Naive thymus-derived CD4-positive, alpha-beta T cell (primary cell): Measurements from ENCODE around the gene DAGLA. TPM values are rescaled to one million over a fixed set of nuclear protein-coding genes. Genes with fewer than 3 reads are reported as not detected.

ENCODE experiments used
- ATAC-seq: fragments of 150-1000 bp; cut with Tn5 transposase; 2 replicates; pipeline ENCODE4 v1.10.0; 2021; ENCODE audit warnings: mild to moderate bottlenecking, moderate library complexity
- CTCF ChIA-PET: fragments of 350-600 bp; sonication (Branson Sonifier 250); formaldehyde crosslinking; loops from one replicate; lab custom pipeline; 2021; ENCODE audit warnings: antibody characterized with exemption; lab: Charles Lee
- POLR2A ChIA-PET: fragments of 350-600 bp; sonication (Branson Sonifier 250); formaldehyde crosslinking; loops from one replicate; lab custom pipeline; 2021; ENCODE audit warnings: antibody characterized with exemption, inconsistent platforms; lab: Charles Lee
- DNase-seq, 9 donors: peaks; one replicate each; pipeline versions ENCODE4 v3.0.0 to v3.0.0-alpha.2; 2020 to 2022; ENCODE audit warnings: mixed read lengths in 1 of 9
- H3K27ac ChIP-seq: one replicate; pipeline ENCODE4 v1.7.0; 2013; ENCODE audit warnings: mild to moderate bottlenecking, low read depth, low read length, moderate library complexity
- H3K27me3 ChIP-seq, 2 donors: one replicate each; pipeline ENCODE4 v1.7.0; 2013; ENCODE audit warnings: low read length in 2 of 2, mild to moderate bottlenecking in 2 of 2, moderate library complexity in 2 of 2; ENCODE audit not compliant: control insufficient read depth in 2 of 2, insufficient read depth in 2 of 2
- H3K36me3 ChIP-seq, 3 experiments: 1 replicate in 2 of 3; 2 replicates in 1 of 3; pipeline ENCODE4 v1.7.0; 2013; ENCODE audit warnings: low read length in 3 of 3, mild to moderate bottlenecking in 3 of 3, moderate library complexity in 1 of 3; ENCODE audit not compliant: insufficient read depth in 3 of 3, control insufficient read depth in 2 of 3
- H3K4me1 ChIP-seq, 2 donors: one replicate each; pipeline ENCODE4 v1.7.0; 2013; ENCODE audit warnings: low read length in 2 of 2, mild to moderate bottlenecking in 2 of 2, moderate library complexity in 1 of 2; ENCODE audit not compliant: control insufficient read depth in 2 of 2, insufficient read depth in 2 of 2
- H3K4me3 ChIP-seq: 2 replicates; pipeline ENCODE4 v1.7.0; 2013; ENCODE audit warnings: mild to moderate bottlenecking, low read length
- H3K9me3 ChIP-seq, 3 experiments: 1 replicate in 2 of 3; 2 replicates in 1 of 3; pipeline ENCODE4 v1.7.0; 2013; ENCODE audit warnings: low read length in 3 of 3; ENCODE audit not compliant: control insufficient read depth in 2 of 3
- H3K27ac Mint-ChIP-seq, 9 donors: one replicate each; pipeline ENCODE4 v1.8.0; 2020 to 2022; ENCODE audit warnings: mixed read lengths in 9 of 9, mild to moderate bottlenecking in 8 of 9, moderate library complexity in 5 of 9, inconsistent platforms in 2 of 9
- H3K27me3 Mint-ChIP-seq, 5 donors: one replicate each; pipeline ENCODE4 v1.8.0; 2021 to 2022; ENCODE audit warnings: mixed read lengths in 5 of 5, mild to moderate bottlenecking in 1 of 5
- H3K36me3 Mint-ChIP-seq, 5 donors: one replicate each; pipeline ENCODE4 v1.8.0; 2020 to 2022; ENCODE audit warnings: mixed read lengths in 5 of 5, mild to moderate bottlenecking in 3 of 5, inconsistent platforms in 1 of 5
- H3K4me1 Mint-ChIP-seq, 7 donors: one replicate each; pipeline ENCODE4 v1.8.0; 2020 to 2022; ENCODE audit warnings: mixed read lengths in 7 of 7, mild to moderate bottlenecking in 3 of 7, inconsistent platforms in 1 of 7
- H3K4me3 Mint-ChIP-seq, 10 donors: one replicate each; pipeline ENCODE4 v1.8.0; 2020 to 2022; ENCODE audit warnings: mild to moderate bottlenecking in 10 of 10, mixed read lengths in 10 of 10, moderate library complexity in 6 of 10, inconsistent platforms in 2 of 10
- H3K9me3 Mint-ChIP-seq, 11 donors: one replicate each; pipeline ENCODE4 v1.8.0; 2020 to 2022; ENCODE audit warnings: mixed read lengths in 11 of 11, mild to moderate bottlenecking in 4 of 11, inconsistent platforms in 1 of 11, moderate library complexity in 1 of 11
- intact Hi-C, 2 donors: fragments of 100-400 bp; cut with micrococcal nuclease; formaldehyde crosslinking; loops; one replicate each; pipeline ENCODE4 v1.15.1; 2023
- polyA plus RNA-seq, 2 donors: library from polyadenylated mRNA; unstranded; fragments of 300-500 nt; fragmentation: Illumina TruSeq; gene quantifications; one replicate each; pipeline ENCODE4 v1.2.3, GENCODE V29; 2021
- total RNA-seq, 6 experiments: library from RNA in 5 of 6; stranded (reverse) in 5 of 6; gene quantifications; 1 replicate in 5 of 6; 2 replicates in 1 of 6; pipeline ENCODE4 v1.2.3 and lab custom pipeline; 2021 to 2026

DAGLA gene
- total and polyA plus RNA-seq, 7 experiments from 2014 or later = 0.15 to 2.1 (median 0.26) TPM

DNA sequence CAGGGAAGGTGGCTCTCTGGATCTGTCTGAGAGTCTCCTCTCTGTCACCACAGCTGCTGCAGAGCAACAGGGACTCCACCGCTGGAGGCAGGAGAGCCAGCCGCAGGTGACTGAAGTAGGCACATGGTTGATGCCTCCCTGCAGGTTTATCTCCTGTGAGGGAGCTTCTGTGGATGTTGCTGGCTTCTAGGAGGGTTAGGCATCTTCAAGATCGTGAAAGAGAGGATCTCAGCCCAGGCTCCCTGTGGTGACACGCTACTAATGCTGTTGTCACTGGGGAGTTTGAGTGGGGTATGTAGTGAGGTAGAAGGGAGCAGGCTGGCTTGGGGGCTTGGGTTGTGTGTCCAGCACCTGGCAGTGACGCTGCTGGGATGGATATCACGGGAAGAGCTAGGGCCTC is 34.1 kb downstream of the DAGLA start:
- no peak overlapping the region for H3K27ac ChIP-seq
- ChIA-PET POLR2A (no interaction called here), CTCF (interaction anchor here (0.6 to 0.7 kb wide), 2 partner anchors 23 to 41 kb away, joined by 3 to 4 read pairs; no protein-coding TSS in a partner anchor)
- H3K27me3 ChIP-seq = no peaks in the 10 kb centered on the region
- intact Hi-C loops = no loop called here
- no peak overlapping the region for H3K4me3 ChIP-seq
- Mint-ChIP-seq H3K4me3 (no peak overlapping the region), H3K27ac (no peak overlapping the region), H3K9me3 (no peaks in the 10 kb centered on the region), H3K27me3 (peaks cover 0 to 6% (median 0%) of the 10 kb centered on the region in 5 donors), H3K36me3 (no peaks in the 10 kb centered on the region), H3K4me1 (peaks cover 0 to 8% (median 0%) of the 10 kb centered on the region in 7 donors)
- no peaks in the 10 kb centered on the region for H3K9me3 ChIP-seq
- DNase-seq (no peak), ATAC-seq (no peak)
- no peaks in the 10 kb centered on the region for H3K36me3 ChIP-seq
- H3K4me1 ChIP-seq = no peaks in the 10 kb centered on the region

- ChIA-PET CTCF (interaction anchor here (0.6 kb wide), 1 partner anchor 42 kb away, joined by 4 read pairs; no protein-coding TSS in a partner anchor), POLR2A (no interaction called here)
- H3K4me3 ChIP-seq = no peak overlapping the region
- DNase-seq (no peak), ATAC-seq (no peak)
- peaks cover 0 to 8% (median 0%) of the 10 kb centered on the region in 7 donors for H3K4me1 Mint-ChIP-seq
- intact Hi-C loops = no loop called here
- H3K4me1 ChIP-seq = no peaks in the 10 kb centered on the region
- no peak overlapping the region for H3K27ac Mint-ChIP-seq
- H3K36me3 ChIP-seq = no peaks in the 10 kb centered on the region
- no peak overlapping the region for H3K4me3 Mint-ChIP-seq
- no peaks in the 10 kb centered on the region for H3K36me3 Mint-ChIP-seq
- H3K27me3 ChIP-seq = no peaks in the 10 kb centered on the region
- peaks cover 0 to 6% (median 0%) of the 10 kb centered on the region in 5 donors for H3K27me3 Mint-ChIP-seq
- no peak overlapping the region for H3K27ac ChIP-seq
- H3K9me3 ChIP-seq = no peaks in the 10 kb centered on the region
- no peaks in the 10 kb centered on the region for H3K9me3 Mint-ChIP-seq
Observed at GRCh38 chr11:61714916-61715315, 34.7 kb downstream of the DAGLA start.

DNA sequence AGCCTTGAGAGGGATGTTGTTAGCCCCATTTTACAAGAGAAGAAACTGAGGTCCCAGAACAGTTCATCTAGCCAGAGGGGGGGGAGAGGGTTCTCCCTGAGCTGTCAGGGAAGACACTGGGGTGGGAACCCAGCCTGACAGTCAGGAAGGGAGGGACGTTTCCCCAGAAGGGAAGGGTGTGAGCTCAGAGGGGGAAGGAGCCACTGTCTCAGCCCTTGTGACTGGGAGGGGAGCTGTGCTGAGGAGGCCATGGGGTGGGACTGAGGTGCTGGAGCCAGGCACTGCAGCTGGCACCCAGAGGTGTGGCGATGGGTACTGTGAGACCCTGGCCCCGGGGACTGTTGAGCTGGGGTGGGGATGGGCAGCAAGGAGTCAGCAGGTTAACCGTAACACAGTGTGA is 35.7 kb downstream of the DAGLA start:
- H3K27me3 ChIP-seq = no peaks in the 10 kb centered on the region
- H3K36me3 ChIP-seq = no peaks in the 10 kb centered on the region
- H3K4me3 ChIP-seq = no peak overlapping the region
- CTCF ChIA-PET = interaction anchor here (1.1 to 1.2 kb wide), 2 partner anchors 17 to 32 kb away, joined by 3 read pairs; no protein-coding TSS in a partner anchor
- H3K4me1 ChIP-seq = no peaks in the 10 kb centered on the region
- Mint-ChIP-seq H3K27ac (no peak overlapping the region), H3K4me3 (no peak overlapping the region), H3K4me1 (peaks cover 0 to 8% (median 0%) of the 10 kb centered on the region in 7 donors), H3K36me3 (no peaks in the 10 kb centered on the region), H3K9me3 (no peaks in the 10 kb centered on the region), H3K27me3 (peaks cover 0 to 6% (median 0%) of the 10 kb centered on the region in 5 donors)
- intact Hi-C loops = no loop called here
- no peaks in the 10 kb centered on the region for H3K9me3 ChIP-seq
- POLR2A ChIA-PET = no interaction called here
- H3K27ac ChIP-seq = no peak overlapping the region
- peak; percentile 47 for ATAC-seq
- no peak for DNase-seq

DNA sequence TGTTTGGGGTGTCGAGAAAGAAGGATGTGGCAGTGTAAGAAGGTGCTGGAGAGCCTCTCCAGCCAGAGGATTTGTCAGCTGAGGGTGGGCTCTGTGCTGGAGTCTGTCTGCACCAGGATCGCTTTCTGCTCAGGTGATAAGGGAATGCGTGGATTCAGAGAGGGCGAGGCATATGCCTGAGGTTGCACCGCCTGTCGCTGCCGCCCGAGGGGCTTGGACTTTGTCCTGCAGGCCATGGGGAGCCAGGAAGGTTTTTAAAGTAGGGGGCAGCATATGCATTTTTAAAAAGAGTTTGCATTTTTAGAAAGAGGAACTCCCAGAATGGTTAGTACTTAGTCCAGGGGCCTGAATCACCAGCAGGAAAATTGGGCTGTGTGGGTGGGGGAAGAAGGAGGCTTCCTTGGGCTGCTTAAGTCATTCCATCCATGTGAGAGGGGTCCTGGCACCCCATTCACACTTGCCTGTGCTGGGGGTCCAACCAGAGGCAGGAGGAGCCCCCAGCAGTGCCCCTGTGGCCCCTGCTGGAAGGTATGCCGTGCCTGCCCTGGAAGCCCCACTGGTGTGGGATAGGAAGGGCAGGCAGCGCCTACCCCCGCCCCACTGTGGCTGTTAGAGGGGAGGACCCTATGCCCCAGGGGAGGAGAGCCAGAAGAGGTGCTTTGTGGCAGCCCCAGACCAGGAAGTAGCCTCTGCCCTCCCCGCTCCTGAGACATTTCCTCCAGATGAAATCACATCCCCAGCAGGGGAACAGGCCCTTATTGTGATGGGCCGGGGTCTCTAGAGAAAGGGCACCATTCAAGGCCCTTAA is 36.5 kb downstream of the DAGLA start:
- no peak for ATAC-seq
- ChIA-PET CTCF (interaction anchor here (1.1 to 1.2 kb wide), 2 partner anchors 16 to 33 kb away, joined by 3 read pairs; no protein-coding TSS in a partner anchor), POLR2A (no interaction called here)
- Histone ChIP-seq H3K27me3 (no peaks in the 10 kb centered on the region), H3K27ac (no peak overlapping the region), H3K36me3 (no peaks in the 10 kb centered on the region), H3K9me3 (no peaks in the 10 kb centered on the region), H3K4me1 (no peaks in the 10 kb centered on the region), H3K4me3 (no peak overlapping the region)
- Mint-ChIP-seq H3K4me3 (no peak overlapping the region), H3K27me3 (peaks cover 0 to 6% (median 0%) of the 10 kb centered on the region in 5 donors), H3K36me3 (no peaks in the 10 kb centered on the region), H3K4me1 (peaks cover 0 to 8% (median 0%) of the 10 kb centered on the region in 7 donors), H3K27ac (no peak overlapping the region), H3K9me3 (no peaks in the 10 kb centered on the region)
- intact Hi-C loops = no loop called here
- no peak for DNase-seq

DNA sequence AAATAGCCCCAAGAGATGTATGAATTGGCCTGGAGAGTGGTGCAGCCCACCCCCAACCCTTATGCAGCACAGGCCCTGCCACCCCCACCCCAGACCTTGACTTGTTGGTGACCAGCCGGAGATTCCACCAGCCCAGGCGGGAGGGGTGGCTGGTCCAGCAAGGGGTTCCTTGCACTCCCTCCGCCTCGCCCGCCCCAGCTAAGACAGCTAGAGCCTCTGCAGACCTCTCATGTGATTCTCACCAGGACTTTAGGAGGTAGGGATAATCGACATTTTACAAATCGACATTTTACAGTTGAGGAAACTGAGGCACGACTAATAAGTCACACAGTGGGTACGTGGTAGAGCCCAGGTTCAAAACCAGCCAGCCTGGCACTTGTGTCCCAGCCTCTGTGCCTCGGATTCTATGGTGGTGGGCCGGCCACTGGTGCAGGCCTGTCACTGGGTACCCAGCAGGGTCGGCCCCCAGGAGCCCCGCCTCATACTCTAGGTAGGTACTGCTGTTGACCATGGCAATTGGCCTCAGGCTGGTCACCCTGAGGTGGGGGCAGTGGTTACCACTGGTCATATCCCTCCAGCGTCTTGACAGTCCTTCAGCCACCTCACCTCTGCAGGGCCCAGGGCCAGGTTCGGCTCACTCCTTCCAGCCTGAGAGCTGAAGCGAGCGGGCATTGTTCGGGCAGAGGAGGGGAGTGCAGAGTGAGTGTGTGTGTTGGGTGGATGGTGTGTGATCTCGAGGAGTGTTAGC is 37.3 kb downstream of the DAGLA start:
- H3K4me1 ChIP-seq = no peaks in the 10 kb centered on the region
- no peak overlapping the region for H3K27ac ChIP-seq
- no peaks in the 10 kb centered on the region for H3K27me3 ChIP-seq
- Mint-ChIP-seq H3K4me3 (no peak overlapping the region), H3K9me3 (peaks cover 0 to 1% (median 0%) of the 10 kb centered on the region in 11 donors), H3K4me1 (peaks cover 0 to 8% (median 0%) of the 10 kb centered on the region in 7 donors), H3K36me3 (no peaks in the 10 kb centered on the region), H3K27me3 (peaks cover 0 to 6% (median 0%) of the 10 kb centered on the region in 5 donors), H3K27ac (no peak overlapping the region)
- H3K36me3 ChIP-seq = no peaks in the 10 kb centered on the region
- intact Hi-C loops = no loop called here
- H3K9me3 ChIP-seq = no peaks in the 10 kb centered on the region
- DNase-seq (no peak), ATAC-seq (no peak)
- H3K4me3 ChIP-seq = no peak overlapping the region
- ChIA-PET POLR2A (no interaction called here), CTCF (no interaction called here)

DNA sequence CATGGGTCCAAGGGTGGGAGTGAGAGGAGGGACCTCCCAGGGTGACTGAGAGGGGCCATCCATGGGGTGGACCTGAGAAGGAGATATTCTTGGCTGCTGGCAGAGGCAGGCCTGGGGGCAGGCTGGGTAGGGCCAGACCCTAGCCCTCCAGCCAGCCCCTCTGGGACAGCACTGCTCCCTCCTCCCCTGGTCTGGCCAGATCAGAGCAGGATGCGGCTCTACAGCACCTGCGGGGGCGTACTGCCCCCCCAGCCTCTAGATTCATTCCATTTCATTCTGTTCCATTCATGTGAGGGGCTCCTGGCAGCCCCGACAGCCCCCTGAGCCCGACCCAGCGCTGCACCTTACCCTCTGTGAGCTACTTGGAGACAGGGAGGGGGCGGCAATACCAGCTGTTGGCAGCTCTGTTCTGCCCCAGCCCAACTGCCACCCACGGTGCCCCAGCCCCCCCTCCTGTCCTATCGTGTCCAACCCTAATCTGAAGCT is 37.9 kb downstream of the DAGLA start:
- no peak for ATAC-seq
- peaks cover 0 to 6% (median 0%) of the 10 kb centered on the region in 5 donors for H3K27me3 Mint-ChIP-seq
- intact Hi-C loops = no loop called here
- no peak for DNase-seq
- peaks cover 0 to 1% (median 0%) of the 10 kb centered on the region in 11 donors for H3K9me3 Mint-ChIP-seq
- no peak overlapping the region for H3K4me3 Mint-ChIP-seq
- Histone ChIP-seq H3K27ac (no peak overlapping the region), H3K27me3 (no peaks in the 10 kb centered on the region), H3K4me3 (no peak overlapping the region), H3K36me3 (no peaks in the 10 kb centered on the region), H3K9me3 (no peaks in the 10 kb centered on the region), H3K4me1 (no peaks in the 10 kb centered on the region)
- CTCF ChIA-PET = no interaction called here
- H3K27ac Mint-ChIP-seq = no peak overlapping the region
- POLR2A ChIA-PET = no interaction called here
- H3K4me1 Mint-ChIP-seq = peaks cover 0 to 8% (median 0%) of the 10 kb centered on the region in 7 donors
- H3K36me3 Mint-ChIP-seq = no peaks in the 10 kb centered on the region
